ENCODE data around the gene EMILIN1.

EMILIN1 gene

DNA sequence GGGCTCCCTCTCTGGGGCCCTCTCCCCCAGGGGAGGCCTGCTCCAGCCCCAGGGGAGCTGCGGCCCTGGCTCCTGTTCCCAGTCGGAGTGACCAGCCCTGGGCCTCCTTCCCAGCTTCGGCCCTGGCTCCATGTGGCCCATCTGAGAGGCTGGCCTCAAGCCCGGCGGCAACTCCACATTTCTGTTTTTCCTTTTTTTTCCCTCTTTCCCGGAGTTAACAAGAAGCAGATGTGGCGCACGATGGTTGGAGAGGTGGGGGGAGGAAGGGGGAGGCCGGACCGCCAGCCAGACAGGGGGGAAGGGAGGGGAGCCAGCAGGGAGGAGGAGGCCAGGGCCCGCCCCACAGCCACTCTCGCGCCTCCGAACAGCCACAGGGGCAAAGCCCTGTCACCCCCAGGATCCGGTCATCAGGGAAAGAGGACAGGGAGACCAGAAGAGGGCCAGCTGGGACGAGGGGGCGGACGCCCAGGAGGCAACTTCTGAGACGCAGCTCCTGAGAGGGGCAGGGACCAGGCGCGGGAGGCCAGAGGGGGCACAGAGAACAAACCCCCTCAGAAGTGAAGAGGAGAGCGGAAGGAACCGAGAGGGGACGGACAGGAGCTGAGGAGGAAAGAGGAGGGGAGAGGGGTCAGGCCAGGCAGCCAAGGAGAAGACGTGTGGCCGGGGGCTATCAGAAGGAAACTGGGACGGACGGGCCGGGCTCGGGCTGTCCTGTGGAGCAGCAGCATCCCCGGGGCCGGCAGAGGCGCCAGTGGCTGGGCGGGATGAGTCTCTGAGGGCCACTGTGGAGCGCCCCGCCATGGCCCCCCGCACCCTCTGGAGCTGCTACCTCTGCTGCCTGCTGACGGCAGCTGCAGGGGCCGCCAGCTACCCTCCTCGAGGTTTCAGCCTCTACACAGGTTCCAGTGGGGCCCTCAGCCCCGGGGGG lies at the start of gene EMILIN1:
TSS of gene EMILIN1 (plus strand) at position 349 of the 928 bp plus-strand sequence. CDS start at position 800, 451 bp downstream.
- DNase-seq (ENCODE audit: low spot score) = peak; percentile 71

DNA sequence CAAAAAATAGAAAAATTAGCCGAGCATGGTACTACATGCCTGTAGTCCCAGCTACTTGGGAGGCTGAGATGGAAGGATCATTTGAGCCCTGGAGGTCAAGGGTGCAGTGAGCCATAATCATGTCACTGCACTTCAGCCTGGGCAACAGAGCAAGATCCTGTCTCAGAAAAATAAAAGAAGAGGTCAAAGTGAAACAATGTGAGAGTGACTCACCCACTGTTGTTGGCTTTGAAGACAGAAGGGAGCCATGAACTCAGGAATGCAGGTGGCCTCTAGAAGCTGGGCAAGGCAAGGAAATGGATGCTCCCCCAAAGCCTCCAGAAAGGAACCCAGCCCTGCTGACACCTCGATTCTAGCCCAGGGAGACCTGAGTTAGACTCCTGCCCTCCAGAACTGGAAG lies 49.4 kb upstream of the EMILIN1 start:
- DNase-seq (ENCODE audit: low spot score) = no peak

DNA sequence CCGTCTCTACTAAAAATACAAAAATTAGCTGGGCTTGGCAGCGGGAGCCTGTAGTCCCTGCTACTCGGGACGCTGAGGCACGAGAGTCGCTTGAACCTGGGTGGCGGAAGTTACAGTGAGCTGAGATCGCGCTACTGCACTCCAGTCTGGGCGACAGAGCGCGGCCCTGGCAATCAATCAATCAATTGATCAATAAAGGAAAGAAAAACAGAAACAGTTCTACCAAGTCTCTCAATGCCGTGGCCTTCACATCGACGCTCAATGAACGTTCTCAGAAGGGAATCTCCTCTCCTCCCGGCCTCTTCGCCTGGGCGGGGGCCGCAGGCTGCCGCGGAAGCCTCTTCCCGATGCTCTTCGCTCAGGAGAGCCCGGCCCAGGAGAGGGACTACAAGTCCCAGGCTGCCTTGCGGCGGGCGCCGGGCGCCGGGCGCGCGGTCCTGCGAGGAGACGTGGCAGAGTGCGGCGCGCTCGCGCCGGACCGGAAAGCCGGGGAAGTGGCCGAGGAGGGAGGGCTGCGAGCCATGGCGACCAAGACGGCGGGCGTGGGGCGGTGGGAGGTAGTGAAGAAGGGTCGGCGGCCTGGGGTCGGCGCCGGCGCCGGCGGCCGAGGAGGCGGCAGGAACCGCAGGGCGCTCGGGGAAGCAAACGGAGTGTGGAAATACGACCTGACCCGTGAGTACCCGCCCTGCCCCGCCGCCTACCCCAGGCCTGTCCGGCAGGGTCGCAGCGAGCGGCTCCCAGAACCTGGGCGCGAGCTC lies 45.7 kb upstream of the EMILIN1 start, which contains the start of gene TMEM214:
TSS of gene TMEM214 (plus strand) at position 471 of the 758 bp plus-strand sequence. CDS start at position 522, 51 bp downstream.
- DNase-seq (ENCODE audit: low spot score) = peak; percentile 77

DNA sequence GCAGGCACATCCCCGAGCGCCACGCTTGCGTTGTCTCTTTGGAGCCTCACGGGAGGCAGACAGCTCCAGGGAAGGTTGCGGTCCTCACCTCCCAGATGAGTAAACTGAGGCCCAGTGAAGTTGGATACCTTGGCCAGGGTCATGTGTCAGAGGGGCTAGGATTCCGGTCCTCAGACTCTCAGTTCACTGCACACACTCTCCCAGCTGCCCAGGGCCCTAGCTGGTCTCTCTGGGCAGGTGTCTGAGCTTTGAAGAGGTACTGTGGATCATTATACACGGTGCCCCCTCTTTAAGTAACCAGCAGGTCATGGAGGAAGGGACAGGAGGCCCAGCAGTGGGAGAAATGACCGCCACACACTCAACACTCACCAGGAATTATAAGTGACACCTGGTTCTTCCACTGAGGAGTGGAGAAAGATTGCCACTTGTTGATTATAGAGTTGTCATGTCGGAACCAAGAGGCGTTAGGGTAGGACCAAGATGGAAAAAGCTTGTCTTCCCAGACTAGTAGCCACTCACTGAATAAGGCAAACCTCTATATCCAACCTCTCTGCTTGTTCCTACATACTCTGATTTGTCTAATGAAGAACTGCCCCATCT lies 45.1 kb upstream of the EMILIN1 start:
- DNase-seq (ENCODE audit: low spot score) = no peak

GRCh38 chr2:27038012-27038411 lies 40.4 kb upstream of the EMILIN1 start:
- DNase-seq (ENCODE audit: low spot score) = no peak

GRCh38 chr2:27038631-27039339 lies 39.6 kb upstream of the EMILIN1 start:
- DNase-seq (ENCODE audit: low spot score) = no peak

DNA sequence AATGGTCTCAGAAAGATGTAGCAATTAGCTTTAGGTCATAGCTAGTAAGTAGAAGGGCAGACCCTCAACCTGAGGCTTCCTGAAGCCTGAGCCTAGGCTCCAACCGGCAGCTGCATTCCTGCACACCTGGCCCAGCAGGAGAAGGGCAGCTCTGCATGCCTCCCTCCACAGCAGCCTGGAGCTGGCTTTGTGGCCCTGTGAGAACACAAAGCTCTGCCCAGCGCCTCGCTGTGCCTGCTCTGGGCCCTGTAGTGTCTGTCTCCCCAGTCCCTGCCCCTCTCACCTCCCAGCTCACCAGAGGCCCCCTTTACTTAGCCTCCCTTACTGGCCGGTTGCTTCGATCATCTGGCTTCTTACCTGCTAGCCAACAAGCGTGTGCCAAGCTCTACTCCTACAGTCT lies 39.0 kb upstream of the EMILIN1 start:
- DNase-seq (ENCODE audit: low spot score) = no peak

- DNase-seq (ENCODE audit: low spot score) = no peak
Measured at GRCh38 chr2:27039871-27040270, 38.5 kb upstream of the EMILIN1 start.

GRCh38 chr2:27040282-27040681 lies 38.1 kb upstream of the EMILIN1 start:
- DNase-seq (ENCODE audit: low spot score) = no peak

DNA sequence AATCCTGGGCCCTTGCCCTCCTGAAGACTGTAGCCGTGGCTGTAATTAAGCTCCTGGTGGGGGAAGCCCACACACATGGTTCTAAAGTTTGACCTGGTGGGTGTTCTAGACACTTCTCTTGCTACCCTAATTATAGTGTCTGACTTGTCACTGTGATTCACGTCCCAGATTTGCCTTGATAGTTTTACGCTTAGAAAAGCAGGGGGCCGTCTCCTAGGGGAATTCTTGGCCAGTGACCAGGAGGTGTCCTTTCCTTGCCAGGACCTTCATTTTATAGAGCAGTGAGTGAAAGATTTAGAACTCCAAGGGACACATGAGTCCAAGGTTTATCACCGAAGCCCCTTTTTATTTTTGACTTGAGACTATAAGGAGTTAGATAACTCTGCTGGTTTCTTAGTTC lies 36.7 kb upstream of the EMILIN1 start:
- no peak for DNase-seq (ENCODE audit: low spot score)

- DNase-seq (ENCODE audit: low spot score) = no peak
Measured at GRCh38 chr2:27042159-27042661, 36.2 kb upstream of the EMILIN1 start.

- no peak for DNase-seq (ENCODE audit: low spot score)
Measured at GRCh38 chr2:27042985-27043634, 35.3 kb upstream of the EMILIN1 start.

- DNase-seq (ENCODE audit: low spot score) = peak; percentile 18
Measured at GRCh38 chr2:27049422-27050280, 28.8 kb upstream of the EMILIN1 start.

DNA sequence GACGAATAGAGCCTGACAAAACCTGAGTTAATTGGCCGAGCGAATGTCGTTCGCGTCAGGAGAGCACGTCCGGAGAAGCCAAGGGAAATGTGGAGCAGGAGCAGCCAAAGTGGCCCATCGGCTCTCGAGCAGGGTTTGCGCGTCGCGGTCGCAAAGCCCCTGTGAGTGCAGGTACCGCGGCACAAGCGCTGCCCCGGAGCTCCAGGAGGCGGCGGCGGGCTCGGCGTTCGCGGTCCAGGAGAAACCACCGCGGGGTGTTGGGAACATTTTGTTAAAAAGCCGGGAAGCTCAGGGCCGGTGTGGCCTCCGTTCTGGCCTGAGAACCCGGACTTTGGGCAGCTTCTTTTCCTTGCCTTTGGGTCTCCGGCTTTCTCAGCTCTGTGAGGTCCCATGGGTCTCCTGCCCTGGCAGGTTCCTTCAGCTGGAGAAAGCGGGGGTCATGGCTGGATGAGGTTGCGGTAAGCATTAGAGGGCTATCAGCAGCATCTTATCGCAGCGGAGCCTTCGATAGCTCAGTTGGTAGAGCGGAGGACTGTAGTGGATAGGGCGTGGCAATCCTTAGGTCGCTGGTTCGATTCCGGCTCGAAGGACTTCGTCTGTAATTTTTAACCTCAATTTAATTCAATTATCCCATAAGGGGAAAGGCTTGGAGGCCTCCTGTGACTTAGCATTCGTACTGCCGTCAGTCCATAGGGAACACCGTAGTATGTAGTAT lies 28.0 kb upstream of the EMILIN1 start:
- peak; percentile 96 for DNase-seq (ENCODE audit: low spot score)

DNA sequence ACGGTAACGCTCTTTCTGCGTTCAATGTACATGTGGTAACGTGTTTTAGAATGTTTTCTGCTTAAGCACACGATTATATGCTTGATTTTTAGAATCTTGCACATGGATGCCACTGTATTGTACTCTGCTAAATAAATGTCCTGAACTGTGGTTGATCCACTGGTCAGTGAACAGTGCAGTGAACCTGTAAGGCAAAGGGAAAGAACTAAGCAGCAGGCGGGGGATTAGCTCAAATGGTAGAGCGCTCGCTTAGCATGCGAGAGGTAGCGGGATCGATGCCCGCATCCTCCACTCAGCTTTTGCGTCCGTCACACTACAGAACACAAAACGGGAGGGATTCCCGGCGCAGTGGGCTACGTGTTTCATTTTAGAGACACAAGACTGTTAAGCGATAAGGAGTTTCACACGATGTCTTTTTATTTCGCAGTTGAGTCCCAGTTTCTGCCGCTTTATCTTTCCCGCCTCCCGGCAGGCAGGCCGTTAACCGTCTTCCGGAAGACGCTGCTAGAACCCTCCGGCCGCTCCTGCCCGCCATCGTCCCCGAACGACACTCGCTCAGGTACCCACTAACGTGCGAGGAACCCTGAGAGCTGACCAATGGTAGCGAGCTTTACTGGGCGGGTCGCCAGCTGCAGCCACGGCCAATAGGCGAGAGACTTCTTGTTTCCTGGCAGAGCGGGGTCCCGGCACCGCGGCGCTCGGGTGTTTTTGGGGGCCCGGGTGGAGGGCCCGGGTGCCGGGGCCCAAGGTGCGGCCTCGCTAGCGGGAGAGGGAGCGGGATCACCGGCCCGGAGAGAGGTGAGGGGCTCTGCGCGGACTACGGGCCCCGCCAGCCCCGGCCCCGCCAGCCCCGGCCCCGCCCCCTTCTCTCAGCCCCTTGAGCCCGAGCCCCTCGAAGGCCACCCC lies 27.2 kb upstream of the EMILIN1 start, which contains the start of gene AGBL5:
TSS of gene AGBL5 (plus strand) at position 673 of the 906 bp plus-strand sequence. CDS start 1,291 bp downstream, outside the sequence.
- DNase-seq (ENCODE audit: low spot score) = peak; percentile 89

DNA sequence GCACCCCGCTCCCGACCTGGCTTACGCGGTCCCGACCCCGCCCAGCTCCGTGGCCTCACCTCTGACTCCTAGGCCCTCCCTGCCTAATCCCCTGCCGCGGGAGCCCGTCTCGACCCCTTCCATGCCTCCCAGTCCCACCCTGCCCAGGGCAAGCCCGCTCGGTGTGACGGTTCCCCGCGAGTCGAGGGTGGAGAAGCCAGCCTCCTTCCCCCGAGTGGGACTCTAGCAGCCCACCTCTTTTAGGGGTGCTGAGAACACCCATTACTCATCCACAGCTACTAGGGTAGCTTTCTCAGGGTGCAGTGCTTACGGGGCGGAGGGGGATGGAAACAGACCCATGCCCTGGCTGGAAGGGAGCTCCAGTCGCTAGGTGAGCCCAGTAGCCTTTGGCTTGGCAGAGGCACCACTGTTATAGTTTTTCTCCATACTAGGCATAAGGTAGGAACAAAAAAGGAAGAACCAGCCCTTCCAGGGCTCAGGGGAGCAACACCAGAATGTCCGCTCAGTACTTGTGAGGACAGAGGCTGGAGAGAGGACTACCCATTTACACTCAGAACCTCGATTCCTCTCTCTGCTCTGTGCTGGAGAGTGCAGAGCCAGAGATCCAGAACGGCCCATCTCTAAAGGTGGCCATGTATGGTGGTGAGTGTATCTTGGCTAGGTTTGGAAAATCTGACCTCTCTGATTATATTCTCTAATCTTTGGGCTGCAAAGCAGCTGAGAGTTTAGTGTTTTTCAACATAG lies 26.3 kb upstream of the EMILIN1 start:
- DNase-seq (ENCODE audit: low spot score) = no peak

DNA sequence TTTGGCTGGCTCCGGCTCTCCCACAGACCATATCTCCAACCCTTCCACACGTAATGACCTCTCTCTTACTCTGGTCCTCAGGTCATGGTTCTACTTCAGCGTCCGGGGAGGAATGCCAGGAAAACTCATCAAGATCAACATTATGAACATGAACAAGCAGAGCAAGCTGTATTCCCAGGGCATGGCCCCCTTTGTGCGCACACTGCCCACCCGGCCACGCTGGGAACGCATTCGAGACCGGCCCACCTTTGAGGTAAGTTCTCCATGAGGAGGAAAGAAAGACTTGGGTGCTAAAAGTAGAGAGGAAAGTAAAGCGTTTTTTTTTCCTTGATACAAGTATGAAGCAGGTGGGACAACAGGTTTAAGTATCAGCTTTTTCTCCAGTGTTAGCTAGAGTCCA lies 25.1 kb upstream of the EMILIN1 start:
- DNase-seq (ENCODE audit: low spot score) = no peak
